ENCODE measurements around the gene PGAM1.

Gene PGAM1

GRCh38 chr10:97384156-97384555 is 41.8 kb upstream of the PGAM1 start:
- H3K4me3 ChIP-seq (ENCODE audit: low read depth, low read length), result no peak overlapping the region
- TF ChIP-seq, protein P1, sequence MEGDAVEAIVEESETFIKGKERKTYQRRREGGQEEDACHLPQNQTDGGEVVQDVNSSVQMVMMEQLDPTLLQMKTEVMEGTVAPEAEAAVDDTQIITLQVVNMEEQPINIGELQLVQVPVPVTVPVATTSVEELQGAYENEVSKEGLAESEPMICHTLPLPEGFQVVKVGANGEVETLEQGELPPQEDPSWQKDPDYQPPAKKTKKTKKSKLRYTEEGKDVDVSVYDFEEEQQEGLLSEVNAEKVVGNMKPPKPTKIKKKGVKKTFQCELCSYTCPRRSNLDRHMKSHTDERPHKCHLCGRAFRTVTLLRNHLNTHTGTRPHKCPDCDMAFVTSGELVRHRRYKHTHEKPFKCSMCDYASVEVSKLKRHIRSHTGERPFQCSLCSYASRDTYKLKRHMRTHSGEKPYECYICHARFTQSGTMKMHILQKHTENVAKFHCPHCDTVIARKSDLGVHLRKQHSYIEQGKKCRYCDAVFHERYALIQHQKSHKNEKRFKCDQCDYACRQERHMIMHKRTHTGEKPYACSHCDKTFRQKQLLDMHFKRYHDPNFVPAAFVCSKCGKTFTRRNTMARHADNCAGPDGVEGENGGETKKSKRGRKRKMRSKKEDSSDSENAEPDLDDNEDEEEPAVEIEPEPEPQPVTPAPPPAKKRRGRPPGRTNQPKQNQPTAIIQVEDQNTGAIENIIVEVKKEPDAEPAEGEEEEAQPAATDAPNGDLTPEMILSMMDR (IDR thresholded peaks at IDR 0.05; ENCODE audit: low read depth, low read length), result no peak

DNA sequence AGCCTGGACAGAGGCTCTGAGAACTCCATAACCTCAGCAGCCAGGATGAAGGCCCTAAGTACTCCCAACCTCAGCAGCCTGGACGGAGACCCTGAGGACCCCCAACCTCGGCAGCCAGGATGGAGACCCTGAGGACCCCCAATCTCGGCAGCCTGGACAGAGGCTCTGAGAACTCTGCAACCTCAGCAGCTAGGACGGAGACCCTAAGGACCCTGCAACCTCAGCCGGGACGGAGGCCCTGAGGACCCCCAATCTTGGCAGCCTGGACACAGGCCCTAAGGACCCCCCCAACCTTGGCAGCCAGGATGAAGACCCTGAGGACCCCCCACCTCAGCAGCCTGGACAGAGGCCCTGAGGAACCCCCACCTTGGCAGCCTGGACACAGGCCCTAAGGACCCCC is 41.4 kb upstream of the PGAM1 start:
- H3K4me3 ChIP-seq (ENCODE audit: low read depth, low read length), result no peak overlapping the region
- TF ChIP-seq, protein P1 (IDR thresholded peaks at IDR 0.05; ENCODE audit: low read depth, low read length), result no peak

GRCh38 chr10:97385565-97385964 is 40.4 kb upstream of the PGAM1 start:
- no peak overlapping the region for H3K4me3 ChIP-seq (ENCODE audit: low read depth, low read length)
- TF ChIP-seq, protein P1 (IDR thresholded peaks at IDR 0.05; ENCODE audit: low read depth, low read length), result no peak

DNA sequence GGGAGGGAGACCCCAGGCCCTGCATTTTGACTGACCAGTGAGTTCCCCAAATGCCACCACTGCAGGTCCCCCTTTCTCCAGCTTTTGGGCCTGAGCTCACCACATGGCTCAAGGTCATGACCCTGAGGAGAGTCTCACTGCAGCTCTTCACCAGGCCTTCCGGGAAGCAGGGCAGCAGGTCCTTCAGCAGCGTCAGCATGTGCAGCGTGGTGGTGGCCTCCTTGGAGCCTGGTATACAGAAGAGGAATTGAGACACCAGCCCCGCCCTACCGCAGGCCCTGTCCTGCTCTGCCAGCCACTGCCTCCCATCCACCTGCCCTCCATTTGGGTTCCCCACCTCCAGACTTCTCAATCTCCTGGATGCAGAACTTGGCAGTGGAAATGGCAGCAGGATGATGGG is 37.8 kb upstream of the PGAM1 start:
- TF ChIP-seq, protein P1 (IDR thresholded peaks at IDR 0.05; ENCODE audit: low read depth, low read length), result no peak
- H3K4me3 ChIP-seq (ENCODE audit: low read depth, low read length), result no peak overlapping the region

GRCh38 chr10:97390091-97390490 is 35.9 kb upstream of the PGAM1 start:
- H3K4me3 ChIP-seq (ENCODE audit: low read depth, low read length), result no peak overlapping the region
- TF ChIP-seq, protein P1 (IDR thresholded peaks at IDR 0.05; ENCODE audit: low read depth, low read length), result no peak

- H3K4me3 ChIP-seq (ENCODE audit: low read depth, low read length), result no peak overlapping the region
- TF ChIP-seq, protein P1 (IDR thresholded peaks at IDR 0.05; ENCODE audit: low read depth, low read length), result no peak
Observed at GRCh38 chr10:97393034-97393573, 32.9 kb upstream of the PGAM1 start.

- TF ChIP-seq, protein P1 (IDR thresholded peaks at IDR 0.05; ENCODE audit: low read depth, low read length), result no peak
- H3K4me3 ChIP-seq (ENCODE audit: low read depth, low read length), result no peak overlapping the region
Observed at GRCh38 chr10:97396056-97396455, 29.9 kb upstream of the PGAM1 start.

Measured in WI38 (cell line).